K562 (cell line): ENCODE results near the gene SUPT3H. TPM values are rescaled to one million over a fixed set of nuclear protein-coding genes. Genes with fewer than 3 reads are reported as not detected.

Source experiments
- ATAC-seq: fragments of 200-7000 bp; cut with Tn5 transposase; 3 replicates; pipeline ENCODE4 v1.9.1; 2020; ENCODE audit warnings: moderate library complexity
- BruUV-seq: library from RNA; stranded (reverse); fragments of 400-500 nt; replicated peaks from 2 replicates; lab custom pipeline; 2021; lab: Mats Ljungman, UMichigan
- CTCF ChIA-PET: fragments of 300-600 bp; formaldehyde crosslinking; extraction: SDS; loops from one replicate; lab custom pipeline; 2021; ENCODE audit warnings: low intra/inter-chr PET ratio; lab: Yijun Ruan, JAX
- POLR2A ChIA-PET: fragments of 300-600, 350-650 bp; sonication (Branson Sonifier 250); formaldehyde crosslinking; extraction: SDS; loops from one replicate; lab custom pipeline; 2021; ENCODE audit warnings: antibody characterized with exemption, inconsistent platforms; lab: Yijun Ruan, JAX
- DNase-seq, 4 experiments: peaks; one replicate each; pipeline versions ENCODE4 v3.0.0 to v3.0.0-alpha.2; 2011 to 2018; ENCODE audit warnings: low spot score in 3 of 4, mixed read lengths in 3 of 4; ENCODE audit errors: extremely low read depth in 1 of 4
- FAIRE-seq: peaks from 2 replicates; lab custom pipeline; 2011; peaks lifted over from hg19 to GRCh38; lab: Jason Lieb, UNC
- H2AFZ ChIP-seq: 2 replicates; pipeline ENCODE4 v1.6.0; 2011; ENCODE audit warnings: low read depth, low read length, control low read depth, inconsistent platforms
- H3K27ac ChIP-seq: fragments of 200-600 bp; 3 replicates; pipeline ENCODE4 v1.8.0; 2011; ENCODE audit warnings: low read depth, mild to moderate bottlenecking, control low read depth, inconsistent platforms, low read length, moderate library complexity, mixed read lengths; ENCODE audit errors: extremely low read depth
- H3K27me3 ChIP-seq, 2 experiments: fragments of 300-600 bp in 1 of 2; 2 replicates in 1 of 2; 3 replicates in 1 of 2; pipeline versions ENCODE4 v1.6.0 to v1.8.0; 2011; ENCODE audit warnings: inconsistent platforms in 2 of 2, low read length in 2 of 2, mild to moderate bottlenecking in 1 of 2, mixed read lengths in 1 of 2, moderate library complexity in 1 of 2; ENCODE audit not compliant: control insufficient read depth in 2 of 2, insufficient read depth in 2 of 2
- H3K36me3 ChIP-seq: fragments of 300-600 bp; 3 replicates; pipeline ENCODE4 v1.8.0; 2011; ENCODE audit warnings: mild to moderate bottlenecking, low read length, inconsistent platforms; ENCODE audit not compliant: control insufficient read depth, insufficient read depth
- H3K4me1 ChIP-seq, 2 experiments: fragments of 200-600 bp in 1 of 2; replicated peaks in 1 of 2; 2 replicates in 1 of 2; 3 replicates in 1 of 2; pipeline versions ENCODE4 v1.5.1 to v1.8.0; 2011; ENCODE audit warnings: inconsistent platforms in 2 of 2, low read length in 2 of 2, mild to moderate bottlenecking in 1 of 2, mixed read lengths in 1 of 2, moderate library complexity in 1 of 2; ENCODE audit not compliant: control insufficient read depth in 2 of 2, insufficient read depth in 2 of 2
- H3K4me2 ChIP-seq: 2 replicates; pipeline ENCODE4 v1.6.1; 2011; ENCODE audit warnings: low read length, control low read depth, inconsistent platforms, mixed read lengths; ENCODE audit not compliant: insufficient read depth
- H3K4me3 ChIP-seq: fragments of 200-600 bp; sonication (generic), shearing (Covaris generic); 2 replicates; pipeline ENCODE4 v1.5.1; 2016; ENCODE audit warnings: control low read depth, inconsistent platforms
- H3K79me2 ChIP-seq: fragments of 200-600 bp; 3 replicates; pipeline ENCODE4 v1.8.0; 2011; ENCODE audit warnings: low read length, inconsistent platforms; ENCODE audit not compliant: control insufficient read depth, insufficient read depth
- H3K9ac ChIP-seq, 2 experiments: 2 replicates each; pipeline versions ENCODE4 v1.6.0 to v1.6.1; 2011; ENCODE audit warnings: low read depth in 2 of 2, low read length in 2 of 2, control low read depth in 1 of 2, inconsistent platforms in 1 of 2, mild to moderate bottlenecking in 1 of 2, mixed read lengths in 1 of 2; ENCODE audit not compliant: insufficient read depth in 1 of 2
- H3K9me1 ChIP-seq: one replicate; pipeline ENCODE4 v1.6.0; 2011; ENCODE audit warnings: inconsistent platforms, mild to moderate bottlenecking, low read length, moderate library complexity; ENCODE audit not compliant: control insufficient read depth, insufficient read depth
- H3K9me3 ChIP-seq: replicated peaks from 2 replicates; pipeline ENCODE4 v1.5.1; 2011; ENCODE audit warnings: low read depth, low read length, inconsistent platforms; ENCODE audit not compliant: control insufficient read depth, insufficient read depth
- H4K20me1 ChIP-seq: replicated peaks from 2 replicates; pipeline ENCODE4 v1.6.1; 2011; ENCODE audit warnings: low read length, inconsistent platforms, mixed read lengths; ENCODE audit not compliant: control insufficient read depth, insufficient read depth
- BACH1 ChIP-seq: fragments of 200-800 bp; sonication (Bioruptor generic); IDR thresholded peaks from 2 replicates; pipeline ENCODE4 v1.6.1; 2016; ENCODE audit warnings: missing genetic modification characterization, missing compliant biosample characterization
- CHD4 ChIP-seq: fragments of 200-600 bp; sonication (generic); IDR thresholded peaks from 3 replicates; pipeline ENCODE4 v1.6.1; 2012; ENCODE audit warnings: low read depth, mild to moderate bottlenecking, mixed read lengths, low read length, inconsistent platforms; ENCODE audit not compliant: insufficient read depth, insufficient replicate concordance, poor library complexity, severe bottlenecking
- ETS2 ChIP-seq: IDR thresholded peaks from 2 replicates; pipeline ENCODE4 v1.6.1; 2016; ENCODE audit warnings: borderline replicate concordance, missing genetic modification characterization, mild to moderate bottlenecking, moderate library complexity, missing compliant biosample characterization; ENCODE audit not compliant: poor library complexity, severe bottlenecking
- HDAC6 ChIP-seq: IDR thresholded peaks from 2 replicates; pipeline ENCODE4 v1.6.1; 2012; ENCODE audit warnings: low read depth, mild to moderate bottlenecking, control low read depth, inconsistent platforms, low read length, moderate library complexity
- HINFP ChIP-seq: fragments of 450-650 bp; conservative IDR thresholded peaks from 2 replicates; pipeline ENCODE4 v1.6.1; 2016; ENCODE audit warnings: missing genetic modification characterization, low read depth, mild to moderate bottlenecking, control low read depth, missing compliant biosample characterization
- ILK ChIP-seq: fragments of 450-650 bp; IDR thresholded peaks from 2 replicates; pipeline ENCODE4 v1.6.1; 2016; ENCODE audit warnings: missing genetic modification characterization, low read depth, mild to moderate bottlenecking, missing compliant biosample characterization, moderate library complexity, borderline replicate concordance
- IRF1 ChIP-seq: sonication (generic); formaldehyde crosslinking; IDR thresholded peaks from 2 replicates; pipeline ENCODE4 v1.8.0; 2022; ENCODE audit warnings: missing genetic modification reagents, mild to moderate bottlenecking, borderline replicate concordance
- MYBL2 ChIP-seq, 2 experiments: fragments of 450-650 bp in 1 of 2; sonication (generic) in 1 of 2; formaldehyde crosslinking in 1 of 2; IDR thresholded peaks; 2 replicates each; pipeline versions ENCODE4 v1.6.1 to v1.8.1; 2017 to 2022; ENCODE audit warnings: borderline replicate concordance in 1 of 2, inconsistent platforms in 1 of 2, low read depth in 1 of 2, mild to moderate bottlenecking in 1 of 2, missing genetic modification reagents in 1 of 2, moderate library complexity in 1 of 2
- NELFE ChIP-seq: IDR thresholded peaks from 2 replicates; pipeline ENCODE4 v1.6.1; 2011; ENCODE audit warnings: mild to moderate bottlenecking; ENCODE audit not compliant: insufficient read depth, insufficient read length
- NFATC3 ChIP-seq: fragments of 450-650 bp; IDR thresholded peaks from 2 replicates; pipeline ENCODE4 v1.6.1; 2017; ENCODE audit warnings: mild to moderate bottlenecking
- PATZ1 ChIP-seq: fragments of 250-450 bp; sonication (Bioruptor Pico); IDR thresholded peaks from 2 replicates; pipeline ENCODE4 v1.5.0; 2020; ENCODE audit warnings: mild to moderate bottlenecking, borderline replicate concordance
- PCBP2 ChIP-seq: fragments of 200-400 bp; formaldehyde crosslinking; IDR thresholded peaks from 2 replicates; pipeline ENCODE4 v1.6.1; 2018; ENCODE audit warnings: low read length, low read depth, mild to moderate bottlenecking, moderate library complexity; ENCODE audit not compliant: poor library complexity, severe bottlenecking
- SIN3B ChIP-seq: fragments of 450-650 bp; IDR thresholded peaks from 2 replicates; pipeline ENCODE4 v1.6.1; 2017; ENCODE audit warnings: low read depth, mild to moderate bottlenecking, moderate library complexity
- SMAD4 ChIP-seq: fragments of 250-450 bp; sonication (Bioruptor Pico); conservative IDR thresholded peaks from 2 replicates; pipeline ENCODE4 v1.8.0; 2021; ENCODE audit warnings: inconsistent platforms, mild to moderate bottlenecking, moderate library complexity
- SMARCA5 ChIP-seq: fragments of 450-650 bp; IDR thresholded peaks from 2 replicates; pipeline ENCODE4 v1.6.1; 2016
- ZNF12 ChIP-seq: sonication (generic); formaldehyde crosslinking; IDR thresholded peaks from 2 replicates; pipeline ENCODE4 v1.4.0; 2020; ENCODE audit warnings: mild to moderate bottlenecking, missing genetic modification reagents
- ZNF785 ChIP-seq: fragments of 250-450 bp; sonication (Bioruptor Pico); IDR thresholded peaks from 2 replicates; pipeline ENCODE4 v1.4.0; 2020; ENCODE audit warnings: mild to moderate bottlenecking
- WGBS: fragments of 100-300 bp; shearing (Covaris generic); methylation state at CpG from one replicate; pipeline ENCODE4 v1.1.6; 2016; ENCODE audit warnings: low coverage, mixed read lengths; ENCODE audit not compliant: insufficient coverage; ENCODE audit errors: missing lambda C conversion rate; 5-methylcytosine and 5-hydroxymethylcytosine counted together
- in situ Hi-C: fragments of 300-500 bp; cut with MboI; formaldehyde crosslinking; loops from 4 replicates; pipeline ENCODE4 v1.15.0; 2018; ENCODE audit warnings: inconsistent platforms, mixed read lengths
- intact Hi-C: fragments of 100-400 bp; cut with micrococcal nuclease; formaldehyde crosslinking; loops from 2 replicates; pipeline ENCODE4 v1.14.2; 2022
- polyA plus RNA-seq, 8 experiments: library from polyadenylated mRNA; depleted of rRNA in 4 of 8; stranded (reverse) in 5 of 8; unstranded in 3 of 8; fragments of >200 nt; fragmentation: Nextera tagmentation in 2 of 8; fragmentation: Illumina TruSeq in 1 of 8; extraction: Ambion mirVana in 2 of 8; extraction: Trizol in 1 of 8; gene quantifications; 2 replicates each; pipeline versions ENCODE4 v1.2.1 to v1.2.3, GENCODE V29; 2011 to 2014; ENCODE audit warnings: inconsistent platforms in 1 of 8, missing spikeins in 1 of 8
- total RNA-seq, 7 experiments: library from RNA; depleted of rRNA in 6 of 7; stranded (reverse); fragments of >200 nt in 6 of 7; fragmentation: Illumina TruSeq in 2 of 7; extraction: Trizol in 2 of 7; gene quantifications; 2 replicates each; pipeline versions ENCODE4 v1.2.1 to v1.2.3, GENCODE V29; 2011 to 2021; ENCODE audit warnings: low replicate concordance in 1 of 7

SUPT3H gene
- total and polyA plus RNA-seq, 9 of the 15 experiments (the other 6 are each of a cell fraction or from before 2014, with no cell fraction given) = 7.2 to 16.3 (median 11.9) TPM

- H3K4me1 ChIP-seq = no peaks in the 10 kb centered on the region
- H3K9me3 ChIP-seq = no peaks in the 10 kb centered on the region
- no peak overlapping the region for H3K4me2 ChIP-seq
- WGBS = 1% methylated on average over 8 of the region's 8 CpGs
- no peaks in the 10 kb centered on the region for H3K9me1 ChIP-seq
- BruUV-seq = no TSS peak
- intact Hi-C loops (no loop called here), in situ Hi-C loops (no loop called here)
- no peak overlapping the region for H2AFZ ChIP-seq
- FAIRE-seq = no peak
- no peak for DNase-seq
- no peak overlapping the region for H3K27ac ChIP-seq
- H4K20me1 ChIP-seq = no peaks in the 10 kb centered on the region
- no peak overlapping the region for H3K9ac ChIP-seq
- no peak overlapping the region for H3K4me3 ChIP-seq
- ChIA-PET CTCF (no interaction called here), POLR2A (no interaction called here)
- ATAC-seq = no peak
- H3K36me3 ChIP-seq = no peaks in the 10 kb centered on the region
- H3K79me2 ChIP-seq = no peaks in the 10 kb centered on the region
- H3K27me3 ChIP-seq = peaks cover 3 to 14% of the 10 kb centered on the region in 2 experiments; a peak in 2 of 5 replicates
- TF ChIP-seq HINFP (tag) (no peak), ZNF785 (CRISPR knock-in tag) (no peak), ETS2 (tag) (no peak), MYBL2 (IDR thresholded peaks at IDR 0.05; ENCODE audit: low read depth) (no peak), MYBL2 (CRISPR knock-in tag; IDR thresholded peaks at IDR 0.05; ENCODE audit: borderline replicate concordance) (no peak), NFATC3 (no peak), NELFE (no peak), BACH1 (tag) (no peak), SMARCA5 (no peak), ZNF12 (CRISPR knock-in tag) (no peak), ILK (tag) (no peak), SIN3B (no peak), IRF1 (CRISPR knock-in tag) (no peak), PATZ1 (CRISPR knock-in tag) (no peak), PCBP2 (no peak), HDAC6 (no peak), SMAD4 (CRISPR knock-in tag) (no peak), CHD4 (no peak)
These were observed 598.5 kb downstream of the SUPT3H start for GRCh38 chr6:44779130-44779826.
